HG02943 (cell line): ENCODE results near the gene TADA2B.

Source experiments
- ATAC-seq: cut with Tn5 transposase; IDR thresholded peaks from one replicate; pipeline ENCODE4 v1.9.1; 2021; ENCODE audit warnings: mild to moderate bottlenecking, low read depth, moderate library complexity; ENCODE audit not compliant: unreplicated experiment

The TADA2B gene

DNA sequence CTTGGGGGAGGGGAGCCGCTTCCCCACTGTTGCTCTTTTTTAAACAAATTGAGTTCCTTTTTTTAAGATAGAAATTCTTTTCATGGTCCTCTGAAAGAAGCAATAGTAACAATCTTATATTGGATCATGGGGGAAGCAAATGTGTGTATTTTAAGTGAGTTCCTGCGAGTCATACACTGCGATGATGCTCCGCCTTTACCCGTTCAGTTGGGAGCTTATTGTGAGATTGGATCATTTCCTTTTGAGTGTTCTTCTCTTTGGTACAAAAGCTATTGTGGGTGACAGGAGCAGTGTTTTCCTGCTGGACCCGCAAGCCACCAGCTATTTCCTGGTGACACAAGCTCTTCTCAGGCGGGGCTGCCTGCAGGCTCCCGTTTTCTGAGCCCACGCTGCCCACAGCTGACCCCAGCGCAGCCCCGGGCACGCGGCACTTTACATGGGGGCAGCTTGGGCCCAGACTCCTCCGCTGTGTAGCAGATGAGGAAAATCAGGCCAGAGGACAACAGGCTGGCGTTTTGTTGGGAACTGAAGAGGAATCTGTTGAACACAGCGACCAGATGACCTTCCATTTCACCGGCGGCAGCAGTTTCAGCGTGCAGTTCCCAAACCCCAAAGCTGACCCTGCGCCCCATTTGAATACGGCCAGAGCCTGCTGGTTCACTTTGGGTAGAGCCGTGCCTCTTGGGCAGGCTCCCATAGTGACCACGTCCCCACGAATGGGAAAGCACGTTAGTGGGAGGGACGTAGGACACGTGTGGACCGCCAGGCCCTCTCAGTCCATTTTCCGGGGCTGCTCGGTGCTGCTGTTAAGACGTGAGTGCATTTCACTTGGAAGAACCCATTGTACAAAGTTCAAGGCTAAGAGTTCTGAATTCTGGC lies 12.2 kb downstream of the TADA2B start:
- ATAC-seq = no peak

DNA sequence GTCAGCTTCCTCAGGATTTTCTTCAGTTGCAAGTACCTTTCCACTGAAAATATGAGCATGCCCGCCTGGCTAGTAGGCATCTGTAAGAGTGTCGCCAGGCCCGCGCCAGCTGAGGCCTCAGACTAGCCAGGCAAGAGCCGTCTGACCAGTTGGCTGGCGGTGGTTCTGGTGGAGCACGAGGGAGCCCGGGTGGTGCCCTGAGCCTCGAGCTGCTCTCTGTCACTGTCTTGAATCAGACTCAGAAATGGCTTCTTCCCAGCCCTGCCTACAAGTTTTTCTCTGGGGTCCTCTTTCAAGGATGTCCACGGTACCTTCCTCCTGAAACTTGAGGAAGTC lies 12.8 kb downstream of the TADA2B start:
- ATAC-seq = no peak

DNA sequence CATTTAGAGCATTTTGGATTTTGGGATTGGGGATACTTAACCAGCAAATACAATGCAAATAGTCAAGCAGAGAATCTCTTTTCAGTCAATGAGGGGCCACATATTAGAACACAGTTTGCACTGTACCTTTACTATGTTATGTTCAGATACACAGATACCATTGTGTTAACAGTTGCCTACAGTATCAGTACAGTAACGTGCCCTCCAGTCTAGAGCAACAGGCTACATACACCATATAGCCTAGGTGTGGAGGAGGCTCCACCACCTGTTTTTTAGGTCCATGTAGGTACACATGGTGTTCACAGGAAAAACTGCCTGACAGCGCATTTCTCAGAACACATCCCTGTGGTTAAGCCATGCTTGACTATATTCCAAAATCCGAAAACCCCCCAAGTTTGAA lies 15.6 kb downstream of the TADA2B start:
- no peak for ATAC-seq

DNA sequence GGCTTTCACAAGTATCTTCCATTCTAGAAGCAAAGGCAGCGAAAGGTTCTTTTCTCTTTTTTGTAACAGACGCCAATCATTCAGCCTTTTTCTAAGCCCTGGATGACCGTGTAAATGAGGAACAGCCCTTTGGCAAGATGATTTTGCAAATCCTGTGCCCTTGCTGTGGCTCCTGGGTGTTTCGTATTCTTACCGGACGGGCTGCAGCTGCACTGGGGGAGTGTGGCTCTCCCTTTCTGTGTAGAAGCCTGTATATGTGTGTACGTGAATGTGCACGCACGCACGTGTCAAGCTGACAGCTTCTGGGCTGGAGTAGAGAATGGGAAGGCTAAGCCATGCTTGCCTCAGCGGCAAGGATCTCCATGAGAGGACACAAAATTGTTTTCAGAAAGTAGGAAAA lies 16.5 kb downstream of the TADA2B start:
- ATAC-seq = no peak

DNA sequence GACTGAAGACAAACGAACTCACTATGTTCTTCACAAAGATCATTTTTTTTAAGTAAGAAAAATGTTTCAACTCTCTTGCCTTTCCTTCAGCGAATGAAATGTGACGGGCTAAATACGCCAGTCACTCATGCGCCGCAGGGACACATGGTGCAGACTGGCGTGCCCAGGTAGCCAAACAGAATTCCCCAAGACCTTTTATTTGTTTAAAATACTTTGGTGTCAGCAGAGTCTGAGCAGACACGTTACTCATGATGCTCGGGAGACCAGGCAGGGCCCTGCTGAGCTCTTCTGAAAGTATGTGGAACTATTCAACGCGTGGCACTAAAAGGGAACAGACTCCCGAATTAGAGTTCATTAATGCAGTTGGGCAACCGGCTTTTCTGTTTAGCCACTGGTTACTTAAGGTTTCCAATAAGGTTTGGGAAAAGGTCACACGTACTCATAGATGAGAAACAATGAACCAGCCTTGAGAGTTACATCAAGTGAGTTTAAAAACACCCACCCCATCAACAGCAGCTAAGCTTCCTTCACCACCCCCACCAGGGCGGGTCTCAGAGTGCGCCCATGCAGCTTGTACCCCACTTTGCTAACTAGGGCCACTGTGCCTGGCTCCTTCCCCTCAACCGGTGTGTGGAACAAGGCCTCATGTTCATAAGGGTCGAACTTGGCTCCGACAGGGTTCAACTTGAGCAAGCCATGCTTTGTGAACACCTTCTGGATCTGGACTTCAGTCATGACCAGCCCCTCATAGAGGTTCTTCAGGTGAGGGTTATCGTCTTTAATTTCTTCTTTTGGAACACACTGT lies 17.4 kb downstream of the TADA2B start:
- ATAC-seq = no peak

DNA sequence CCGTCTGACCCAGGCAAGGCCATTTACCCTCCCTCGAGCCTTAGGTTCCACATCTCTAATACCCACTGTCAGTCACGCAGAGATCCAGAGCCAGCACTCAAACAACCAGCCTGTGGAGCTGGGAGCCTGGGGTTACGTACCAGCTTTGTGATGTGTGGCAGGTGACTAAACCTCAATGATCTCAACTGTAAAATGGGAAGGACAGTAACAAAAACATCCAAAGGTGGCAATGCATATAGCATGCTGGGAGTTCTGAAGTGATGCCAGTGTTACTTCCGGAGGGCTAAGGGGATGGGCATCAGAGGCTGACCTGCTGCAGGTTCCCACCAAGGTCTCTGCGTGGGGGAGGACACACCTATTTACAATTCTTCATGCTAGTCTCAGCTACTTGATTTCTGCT lies 18.6 kb downstream of the TADA2B start:
- no peak for ATAC-seq

DNA sequence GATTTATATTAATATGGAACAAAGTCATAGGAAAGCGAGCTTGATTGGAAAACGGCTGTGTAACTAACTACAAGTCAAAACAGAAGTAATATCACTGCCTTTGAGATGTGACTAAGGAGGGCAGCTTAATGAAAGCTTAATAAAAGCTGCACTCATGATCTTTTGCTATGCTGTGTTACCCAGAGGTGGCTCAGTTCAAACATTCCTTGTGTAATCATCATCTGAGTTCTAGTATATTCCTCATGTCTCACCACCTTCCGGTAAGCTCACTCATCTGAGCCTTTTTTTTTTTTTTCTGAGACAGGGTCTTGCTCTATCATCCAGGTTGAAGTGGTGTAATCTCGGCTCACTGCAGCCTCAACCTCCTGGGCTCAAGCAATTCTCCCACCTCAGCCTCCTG lies 19.6 kb downstream of the TADA2B start:
- no peak for ATAC-seq

DNA sequence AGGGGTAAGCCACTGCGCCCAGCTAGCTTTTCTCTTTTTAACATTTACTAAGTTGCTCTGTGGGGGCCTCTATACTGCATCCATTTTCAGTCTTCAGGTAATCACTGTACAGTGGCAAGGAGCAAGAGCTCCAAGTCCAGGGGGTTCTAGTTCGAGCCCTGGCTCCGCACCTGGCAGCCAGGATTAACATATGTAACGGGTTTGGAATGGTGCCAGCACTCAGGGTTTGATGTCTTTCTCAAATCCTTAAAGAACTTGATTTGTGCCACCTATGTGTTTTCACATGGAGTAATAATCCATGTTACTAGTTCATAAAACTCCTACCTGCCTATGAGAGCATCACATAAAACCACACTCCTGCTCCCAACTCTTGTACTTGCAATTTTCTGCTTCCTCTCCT lies 20.2 kb downstream of the TADA2B start:
- no peak for ATAC-seq

DNA sequence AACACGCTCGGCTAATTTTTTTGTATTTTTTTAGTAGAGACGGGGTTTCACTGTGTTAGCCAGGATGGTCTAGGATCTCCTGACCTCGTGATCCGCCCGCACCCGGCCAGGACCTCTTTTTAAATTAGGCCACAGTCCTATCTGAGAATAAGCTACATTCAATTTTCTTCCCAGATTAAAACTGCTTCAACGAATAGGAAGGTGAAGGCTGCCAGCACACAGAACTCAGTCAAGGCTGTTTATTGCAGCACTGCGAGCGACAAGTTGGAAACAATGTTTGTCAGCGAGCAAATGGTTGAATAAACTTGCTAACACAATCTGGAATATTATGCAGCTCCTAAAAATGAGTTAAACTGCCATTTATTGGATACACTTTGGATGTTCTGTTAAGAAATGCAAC lies 22.8 kb downstream of the TADA2B start:
- ATAC-seq = no peak

DNA sequence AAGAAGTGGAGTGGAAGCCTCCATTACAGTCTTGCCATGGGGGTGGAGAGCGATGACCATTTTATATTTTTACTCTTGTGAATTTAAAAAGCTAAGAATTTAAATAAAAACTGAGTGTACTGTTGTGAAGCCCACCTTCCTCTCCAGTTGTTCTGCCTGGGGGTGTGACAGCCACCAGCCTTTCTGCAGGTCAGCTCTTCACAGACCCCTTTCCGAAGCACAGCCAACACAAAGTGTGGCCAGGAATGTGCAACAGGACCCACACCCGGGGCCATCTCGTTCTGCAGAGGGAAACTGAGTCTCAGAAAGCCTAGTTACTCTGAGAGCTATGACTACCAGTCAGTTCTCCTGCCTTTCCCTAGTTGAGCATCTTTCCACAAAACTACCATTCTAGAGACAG lies 23.3 kb downstream of the TADA2B start:
- ATAC-seq = no peak

GRCh38 chr4:7067126-7067451 lies 23.9 kb downstream of the TADA2B start:
- no peak for ATAC-seq

- ATAC-seq = peak; percentile 92
Measured at GRCh38 chr4:7067452-7068278, 24.5 kb downstream of the TADA2B start, which contains the start of gene GRPEL1. GRPEL1 (minus strand) TSS chr4:7068064; CDS start chr4:7068032, 32 bp downstream.

- ATAC-seq = peak; percentile 17
Measured at GRCh38 chr4:7068279-7068842, 25.2 kb downstream of the TADA2B start.

GRCh38 chr4:7068883-7069282 lies 25.7 kb downstream of the TADA2B start:
- no peak for ATAC-seq

- ATAC-seq = no peak
Measured at GRCh38 chr4:7070729-7071511, 27.7 kb downstream of the TADA2B start.

- no peak for ATAC-seq
Measured at GRCh38 chr4:7073059-7073458, 29.9 kb downstream of the TADA2B start.

DNA sequence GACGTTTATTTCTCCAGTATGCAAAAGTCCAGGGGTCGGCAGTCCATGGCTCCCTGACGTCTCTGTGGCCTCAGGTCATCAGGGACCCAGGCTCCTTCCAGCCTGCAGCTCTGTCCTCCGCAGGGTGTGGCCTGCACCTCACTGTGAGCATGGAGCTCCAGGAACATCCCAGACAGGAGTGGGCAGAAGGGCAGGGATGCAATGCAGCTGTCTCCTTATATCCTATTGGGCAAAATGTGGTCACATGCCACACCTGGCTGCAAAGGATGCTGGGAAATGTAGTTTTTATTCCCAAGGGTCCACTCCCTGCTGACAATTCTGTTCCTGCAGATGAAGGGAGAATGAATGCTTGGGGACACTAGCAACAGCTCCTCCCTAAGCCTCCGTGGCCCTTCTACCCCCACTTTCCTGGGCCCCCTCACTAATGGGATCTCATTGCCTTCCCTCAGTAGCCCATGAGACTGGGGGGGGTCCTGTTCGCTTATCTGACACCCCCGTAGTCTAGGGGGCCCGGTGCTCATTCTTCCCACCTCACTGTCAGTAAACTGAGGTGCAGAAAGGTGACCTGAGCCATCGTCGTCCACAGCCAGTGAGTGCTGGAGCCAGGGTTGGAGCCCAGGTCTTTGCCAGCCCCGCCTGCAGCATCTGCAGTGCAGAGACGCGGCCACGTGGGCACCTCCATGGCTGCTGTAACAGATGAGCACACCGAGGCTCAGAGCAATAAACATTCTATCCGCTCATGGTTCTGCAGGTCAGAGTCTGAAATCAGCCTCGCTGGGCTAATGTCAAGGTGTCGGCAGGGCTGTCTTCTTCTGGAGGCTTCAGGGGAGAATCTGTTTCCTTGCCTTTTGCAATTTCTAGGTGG lies 30.6 kb downstream of the TADA2B start:
- no peak for ATAC-seq

- no peak for ATAC-seq
Measured at GRCh38 chr4:7074426-7074825, 31.3 kb downstream of the TADA2B start.
